IPS-11a (cell line): ENCODE results near the gene MOSPD3.
A peak's percentile ranks its signal among the peaks of the same experiment; 100 is the strongest.

Experiments used
- H3K4me3 ChIP-seq: one replicate; pipeline ENCODE4 v1.5.1; 2013; ENCODE audit warnings: low read depth, low read length, control low read depth

The MOSPD3 gene

GRCh38 chr7:100590077-100590737, 22.1 kb upstream of the MOSPD3 start:
- H3K4me3 ChIP-seq: no peak overlapping the region

- H3K4me3 ChIP-seq: no peak overlapping the region
Observed at GRCh38 chr7:100591596-100591995, 20.7 kb upstream of the MOSPD3 start.

DNA sequence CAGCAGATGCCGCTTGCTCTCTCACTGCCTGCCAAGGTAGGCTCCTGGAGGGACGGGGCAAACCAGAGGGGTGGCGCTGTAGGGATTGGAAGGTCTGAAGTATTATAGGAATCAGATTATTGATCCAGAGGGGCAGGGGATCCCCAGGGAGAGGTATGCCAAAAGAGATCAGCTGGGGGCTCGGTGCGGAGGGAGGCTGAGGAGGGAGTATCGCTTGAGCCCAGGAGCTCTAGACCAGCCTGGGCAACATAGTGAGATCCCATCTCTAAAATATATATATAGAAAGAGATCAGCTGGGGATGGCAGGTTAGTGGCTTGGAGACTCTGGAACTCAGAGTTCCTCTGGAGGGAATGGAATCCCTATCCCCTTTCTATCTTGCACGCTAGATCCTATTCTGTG, 17.2 kb upstream of the MOSPD3 start:
- no peak overlapping the region for H3K4me3 ChIP-seq

- H3K4me3 ChIP-seq: no peak overlapping the region
Observed at GRCh38 chr7:100598425-100598824, 13.9 kb upstream of the MOSPD3 start.

DNA sequence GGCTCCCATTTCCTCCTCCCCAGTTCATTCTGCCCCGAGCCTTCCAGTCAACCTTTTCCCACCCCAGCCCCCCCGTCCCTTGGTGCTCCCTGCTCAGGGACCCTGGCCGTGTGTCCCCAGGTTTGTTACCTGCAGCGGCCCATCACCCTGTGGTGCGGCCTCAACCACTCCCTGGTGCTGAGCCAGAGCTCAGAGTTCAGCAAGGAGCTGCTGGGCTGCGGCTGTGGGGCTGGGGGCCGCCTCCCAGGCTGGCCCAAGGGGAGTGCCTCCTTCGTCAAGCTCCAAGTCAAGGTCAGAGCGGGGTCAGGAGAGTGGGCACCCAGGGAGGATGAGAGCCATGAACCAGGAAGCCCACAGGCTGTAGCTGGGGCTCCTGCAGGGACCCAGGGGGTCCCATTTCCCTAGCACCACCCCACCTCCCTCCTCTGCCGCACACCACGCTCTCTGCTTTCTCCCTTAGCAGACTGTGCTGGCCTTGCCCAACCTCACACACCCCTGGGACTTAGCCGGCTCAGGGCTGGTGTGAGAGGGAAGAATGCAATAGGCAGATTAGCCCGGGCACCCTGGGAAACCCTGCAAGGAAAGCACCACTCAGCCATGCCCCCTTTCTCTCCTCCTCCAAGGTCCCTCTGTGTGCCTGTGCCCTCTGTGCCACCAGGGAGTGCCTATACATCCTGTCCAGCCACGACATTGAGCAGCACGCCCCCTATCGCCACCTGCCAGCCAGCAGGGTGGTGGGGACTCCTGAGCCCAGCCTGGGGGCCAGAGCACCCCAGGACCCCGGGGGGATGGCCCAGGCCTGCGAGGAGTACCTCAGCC, 12.2 kb upstream of the MOSPD3 start:
- no peak overlapping the region for H3K4me3 ChIP-seq

GRCh38 chr7:100600730-100601038, 11.7 kb upstream of the MOSPD3 start:
- H3K4me3 ChIP-seq: no peak overlapping the region

DNA sequence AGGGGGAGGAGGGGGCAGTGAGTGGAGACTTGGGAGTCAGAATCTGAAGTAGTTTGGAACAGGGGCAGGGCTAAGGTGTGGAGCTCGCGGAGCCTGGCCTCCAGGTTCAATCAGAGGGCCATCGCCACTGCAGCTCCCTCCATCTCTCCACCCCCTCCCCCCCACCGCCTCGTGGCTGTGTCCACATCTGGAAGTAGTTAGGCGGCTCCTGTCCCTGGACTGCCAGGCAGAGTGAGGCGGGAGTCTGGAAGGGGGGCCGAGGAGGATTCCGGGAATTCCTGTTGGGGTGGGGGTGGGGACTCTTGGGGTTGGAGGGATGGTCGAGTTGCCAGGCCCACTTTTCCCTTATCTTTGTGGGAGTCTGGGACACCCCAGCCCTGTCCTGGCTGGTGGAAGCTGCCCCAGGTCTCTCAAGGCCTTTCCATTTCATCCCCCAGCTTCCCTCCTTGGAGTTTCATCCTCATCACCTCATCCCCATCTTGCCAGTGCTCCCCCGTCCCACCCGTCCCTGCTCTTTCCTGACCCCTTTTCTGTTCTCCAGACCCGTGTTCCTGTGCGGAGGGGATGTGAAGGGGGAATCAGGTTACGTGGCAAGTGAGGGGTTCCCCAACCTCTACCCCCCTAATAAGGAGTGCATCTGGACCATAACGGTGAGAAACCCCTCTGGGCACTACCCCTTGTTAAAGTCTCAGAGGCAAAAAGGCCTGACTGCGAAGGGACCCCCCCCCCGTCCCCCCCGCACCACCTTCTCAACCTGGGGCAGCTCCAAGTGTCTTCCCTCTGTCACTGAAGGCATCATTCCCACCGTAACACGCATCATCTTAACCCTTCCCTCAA, 9.2 kb upstream of the MOSPD3 start:
- peak overlapping the region; percentile 56 for H3K4me3 ChIP-seq

GRCh38 chr7:100603726-100604027, 8.7 kb upstream of the MOSPD3 start:
- peak overlapping the region; percentile 56 for H3K4me3 ChIP-seq

DNA sequence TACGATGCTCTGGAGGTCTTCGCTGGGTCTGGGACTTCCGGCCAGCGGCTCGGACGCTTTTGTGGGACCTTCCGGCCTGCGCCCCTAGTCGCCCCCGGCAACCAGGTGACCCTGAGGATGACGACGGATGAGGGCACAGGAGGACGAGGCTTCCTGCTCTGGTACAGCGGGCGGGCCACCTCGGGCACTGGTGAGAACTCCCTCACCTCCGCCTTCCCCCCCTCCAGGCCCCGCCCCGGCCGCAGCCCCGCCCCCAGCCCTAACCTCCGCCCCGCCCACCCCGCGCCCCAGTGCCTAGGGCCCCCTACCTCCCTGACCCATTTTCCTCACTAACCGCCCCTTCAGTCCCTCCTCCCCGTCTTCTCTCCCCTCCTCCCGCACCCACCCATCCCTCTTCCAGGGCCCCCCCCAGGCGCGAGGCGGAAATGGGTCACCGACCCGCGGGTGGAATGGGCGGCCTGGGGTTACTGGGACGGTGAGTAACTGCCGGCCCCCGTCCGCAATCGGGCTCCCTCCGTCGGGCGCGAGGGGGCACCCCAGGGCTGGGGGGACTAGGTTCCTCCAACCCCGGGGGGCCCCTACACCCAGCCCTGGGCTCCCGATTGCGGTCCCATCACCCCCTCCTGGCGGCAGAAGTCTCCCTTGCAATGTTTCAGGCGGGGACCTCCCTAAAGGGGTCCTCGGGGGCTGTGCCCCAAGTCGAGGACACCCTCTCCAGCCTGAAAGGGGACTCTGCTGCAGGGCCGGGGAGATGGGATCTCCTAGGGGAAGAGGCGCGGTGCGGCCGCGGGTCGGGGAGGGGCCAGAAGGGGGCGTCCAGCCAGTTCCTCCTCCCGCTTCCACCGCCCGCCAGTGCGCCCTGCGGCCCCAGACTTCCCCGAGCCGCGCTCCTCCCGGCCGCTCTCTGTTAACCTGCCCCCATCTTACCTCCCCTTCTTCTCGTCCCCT, 8.0 kb upstream of the MOSPD3 start:
- H3K4me3 ChIP-seq: peak overlapping the region; percentile 56

GRCh38 chr7:100604976-100605911, 7.1 kb upstream of the MOSPD3 start:
- peak overlapping the region; percentile 21 for H3K4me3 ChIP-seq

DNA sequence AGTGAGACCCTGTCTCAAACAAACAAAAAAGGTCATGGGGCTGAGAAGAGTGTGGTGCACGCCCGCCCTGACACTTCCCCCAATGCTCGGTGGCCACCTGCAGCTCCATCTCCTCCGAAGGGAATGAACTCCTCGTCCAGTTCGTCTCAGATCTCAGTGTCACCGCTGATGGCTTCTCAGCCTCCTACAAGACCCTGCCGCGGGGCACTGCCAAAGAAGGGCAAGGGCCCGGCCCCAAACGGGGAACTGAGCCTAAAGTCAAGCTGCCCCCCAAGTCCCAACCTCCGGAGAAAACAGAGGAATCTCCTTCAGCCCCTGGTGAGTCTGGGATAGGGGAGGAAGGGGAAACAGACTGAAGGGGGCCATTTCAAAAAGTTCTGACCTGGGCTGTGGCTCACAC, 6.0 kb upstream of the MOSPD3 start:
- H3K4me3 ChIP-seq: no peak overlapping the region

GRCh38 chr7:100607111-100607510, 5.2 kb upstream of the MOSPD3 start:
- H3K4me3 ChIP-seq: no peak overlapping the region

- H3K4me3 ChIP-seq: no peak overlapping the region
Observed at GRCh38 chr7:100609958-100610357, 2.4 kb upstream of the MOSPD3 start.

DNA sequence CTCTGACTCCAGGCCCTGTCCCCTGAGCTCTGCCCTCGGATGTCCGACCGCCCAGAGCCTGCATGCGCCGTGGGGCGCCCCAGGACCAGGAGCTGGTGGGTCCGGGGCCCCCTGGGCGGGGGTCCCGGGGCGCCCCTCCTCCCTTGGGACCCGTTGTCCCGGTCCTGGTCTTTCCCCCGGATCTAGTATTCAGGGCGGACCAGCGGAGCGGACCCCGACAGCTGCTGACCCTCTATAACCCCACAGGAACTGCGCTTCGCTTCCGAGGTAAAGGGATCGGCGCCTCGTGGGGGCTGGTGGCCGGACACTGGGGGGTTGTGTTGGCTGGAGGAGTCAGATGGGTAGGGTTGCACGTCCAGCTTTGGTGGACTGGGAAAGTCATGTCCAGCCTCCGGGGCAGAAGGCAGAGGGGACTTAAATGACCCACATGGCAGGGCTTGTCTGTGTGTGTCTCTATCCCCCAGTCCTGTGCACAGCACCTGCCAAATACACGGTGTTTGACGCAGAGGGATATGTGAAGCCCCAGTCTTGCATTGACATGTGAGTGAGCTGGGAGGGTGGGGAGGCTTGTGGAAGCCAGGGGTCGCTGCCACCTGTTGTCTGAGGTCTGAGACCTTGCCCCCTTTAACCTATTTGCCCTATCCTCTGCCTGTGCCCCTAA, 520 bp downstream of the MOSPD3 start:
- H3K4me3 ChIP-seq: peak overlapping the region; percentile 47

DNA sequence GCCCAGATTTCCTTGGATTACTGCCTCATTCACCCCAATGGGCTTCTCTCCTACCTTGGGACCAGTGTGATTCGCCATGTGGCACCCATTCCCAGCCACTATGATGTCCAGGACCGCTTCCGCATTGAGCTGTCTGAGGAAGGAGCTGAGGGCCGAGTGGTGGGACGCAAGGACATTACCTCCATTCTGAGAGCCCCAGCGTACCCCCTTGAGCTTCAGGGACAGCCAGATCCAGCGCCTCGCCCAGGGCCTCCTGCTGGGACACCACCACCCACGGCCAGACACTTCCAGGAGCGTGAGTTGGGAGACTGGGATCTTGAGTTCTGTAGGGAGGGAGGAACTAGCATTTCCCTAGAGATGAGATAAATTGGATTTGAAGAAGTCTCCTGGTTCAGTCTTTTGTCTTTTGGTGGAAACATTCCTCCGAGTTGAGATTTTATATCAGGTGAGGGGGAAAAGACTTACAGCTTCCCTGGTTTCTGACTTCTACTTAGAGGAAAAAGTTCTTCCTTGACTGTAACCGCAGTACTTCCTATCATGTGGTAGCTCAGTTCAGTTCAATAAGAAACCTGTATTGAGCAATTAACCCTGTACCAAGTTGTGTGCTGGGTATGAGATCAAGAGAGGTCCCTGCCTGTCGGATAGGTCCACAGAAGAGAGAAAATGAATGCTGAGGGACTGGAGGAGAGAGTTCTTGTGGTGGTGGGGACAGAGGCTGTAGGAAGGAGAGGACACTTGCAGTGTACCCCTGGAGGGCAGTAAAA, 1.3 kb downstream of the MOSPD3 start:
- H3K4me3 ChIP-seq: no peak overlapping the region

DNA sequence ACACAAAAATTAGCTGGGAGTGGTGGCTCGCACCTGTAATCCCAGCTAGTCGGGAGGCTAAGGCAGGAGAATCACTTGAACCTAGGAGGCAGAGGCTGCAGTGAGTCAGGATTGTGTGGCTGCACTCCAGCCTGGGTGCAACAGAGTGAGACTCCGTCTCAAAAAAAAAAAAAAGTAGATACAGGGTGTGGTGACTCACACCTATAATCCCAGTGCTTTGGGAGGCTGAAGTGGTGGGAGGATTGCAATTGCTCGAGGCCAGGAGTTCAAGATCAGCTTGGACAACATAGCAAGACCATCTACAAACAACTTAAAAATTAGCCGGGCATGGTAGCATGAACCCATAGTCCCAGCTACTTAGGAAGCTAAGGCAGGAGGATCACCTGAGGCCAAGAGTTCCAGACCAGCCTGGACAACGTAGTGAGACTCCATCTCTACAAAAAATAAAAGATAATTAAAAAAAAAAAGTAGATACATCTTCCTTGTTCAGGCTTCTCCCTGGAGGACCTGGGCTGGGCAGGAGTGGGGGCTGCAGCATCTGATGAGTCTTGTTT, 2.0 kb downstream of the MOSPD3 start:
- H3K4me3 ChIP-seq: no peak overlapping the region

GRCh38 chr7:100620239-100620638, 7.9 kb downstream of the MOSPD3 start:
- H3K4me3 ChIP-seq: no peak overlapping the region

DNA sequence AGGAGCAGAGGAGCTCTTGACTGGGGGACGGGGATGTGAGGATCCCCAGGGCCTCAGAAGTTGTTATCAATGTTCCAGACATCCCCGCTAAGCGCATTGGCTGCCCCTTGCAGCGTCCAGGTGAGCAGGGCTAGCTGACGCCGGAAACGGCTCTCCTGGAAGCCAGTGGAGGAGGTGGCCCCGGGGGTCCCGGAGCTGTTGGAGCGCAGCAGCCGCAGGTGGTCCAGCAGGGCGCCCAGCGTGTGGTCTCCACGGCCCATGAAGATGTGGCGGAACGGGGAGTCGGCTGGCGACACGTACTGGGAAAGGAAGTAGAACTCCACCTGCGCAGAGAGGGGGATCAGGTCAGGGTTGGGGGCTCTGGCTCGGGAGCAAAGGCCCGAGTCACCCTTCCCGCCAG, 8.5 kb downstream of the MOSPD3 start:
- H3K4me3 ChIP-seq: no peak overlapping the region
